Liver (tissue), 9 donors: Measurements from ENCODE around the gene GNG14. TPM values are rescaled to one million over a fixed set of nuclear protein-coding genes. Genes with fewer than 3 reads are reported as not detected.

ENCODE experiments used
- DNase-seq: peaks from one replicate; pipeline ENCODE4 v3.0.0-alpha.2; 2017; ENCODE audit warnings: low spot score
- H3K27ac ChIP-seq, 2 donors: one replicate each; pipeline ENCODE4 v1.7.0; 2013; ENCODE audit warnings: inconsistent platforms in 2 of 2, low read length in 2 of 2, control low read depth in 1 of 2, low read depth in 1 of 2, mild to moderate bottlenecking in 1 of 2
- H3K27me3 ChIP-seq, 4 donors: one replicate each; pipeline versions ENCODE4 v1.6.1 to v1.7.0; 2013; ENCODE audit warnings: low read length in 3 of 4, inconsistent platforms in 1 of 4, mild to moderate bottlenecking in 1 of 4, moderate library complexity in 1 of 4; ENCODE audit not compliant: control insufficient read depth in 4 of 4, insufficient read depth in 4 of 4
- H3K36me3 ChIP-seq, 4 donors: one replicate each; pipeline versions ENCODE4 v1.6.1 to v1.7.0; 2013; ENCODE audit warnings: low read length in 3 of 4, mild to moderate bottlenecking in 3 of 4, low read depth in 1 of 4, moderate library complexity in 1 of 4; ENCODE audit not compliant: control insufficient read depth in 4 of 4, insufficient read depth in 3 of 4
- H3K4me1 ChIP-seq, 4 donors: one replicate each; pipeline versions ENCODE4 v1.6.1 to v1.7.0; 2013; ENCODE audit warnings: low read length in 3 of 4, mild to moderate bottlenecking in 3 of 4, moderate library complexity in 1 of 4; ENCODE audit not compliant: control insufficient read depth in 4 of 4, insufficient read depth in 4 of 4
- H3K4me3 ChIP-seq, 3 donors: one replicate each; pipeline versions ENCODE4 v1.6.1 to v1.7.0; 2013; ENCODE audit warnings: low read length in 3 of 3, control low read depth in 1 of 3, low read depth in 1 of 3, mild to moderate bottlenecking in 1 of 3
- H3K9ac ChIP-seq, 2 donors: one replicate each; pipeline ENCODE4 v1.7.0; 2013; ENCODE audit warnings: low read length in 2 of 2, mild to moderate bottlenecking in 2 of 2, moderate library complexity in 2 of 2, control low read depth in 1 of 2, low read depth in 1 of 2
- H3K9me3 ChIP-seq, 4 donors: one replicate each; pipeline versions ENCODE4 v1.6.1 to v1.7.0; 2013; ENCODE audit warnings: low read length in 3 of 4; ENCODE audit not compliant: control insufficient read depth in 4 of 4
- CTCF ChIP-seq: fragments of 150-350 bp; IDR thresholded peaks from 2 replicates; pipeline ENCODE4 v1.5.1; 2017; ENCODE audit warnings: improper control_type of control experiment, low read depth, low read length; ENCODE audit not compliant: missing input control
- FOXA1 ChIP-seq: IDR thresholded peaks from 2 replicates; pipeline ENCODE4 v1.6.1; 2016; ENCODE audit warnings: antibody characterized with exemption
- FOXA2 ChIP-seq: IDR thresholded peaks from 2 replicates; pipeline ENCODE4 v1.6.1; 2016; ENCODE audit warnings: antibody characterized with exemption
- GABPA ChIP-seq, 2 donors: IDR thresholded peaks in 1 of 2; conservative IDR thresholded peaks in 1 of 2; 2 replicates each; pipeline ENCODE4 v1.6.1; 2016; ENCODE audit warnings: antibody characterized with exemption in 2 of 2, mild to moderate bottlenecking in 1 of 2, moderate library complexity in 1 of 2
- HNF4A ChIP-seq, 2 donors: conservative IDR thresholded peaks; 2 replicates each; pipeline ENCODE4 v1.6.1; 2016; ENCODE audit warnings: antibody characterized with exemption in 2 of 2, mild to moderate bottlenecking in 2 of 2
- JUND ChIP-seq, 2 donors: IDR thresholded peaks; 2 replicates each; pipeline ENCODE4 v1.6.1; 2016; ENCODE audit warnings: antibody characterized with exemption in 2 of 2
- NR2F2 ChIP-seq: IDR thresholded peaks from 2 replicates; pipeline ENCODE4 v1.6.1; 2016; ENCODE audit warnings: antibody characterized with exemption
- RAD21 ChIP-seq, 2 donors: IDR thresholded peaks; 2 replicates each; pipeline ENCODE4 v1.6.1; 2016; ENCODE audit warnings: antibody characterized with exemption in 2 of 2, mild to moderate bottlenecking in 2 of 2
- REST ChIP-seq: IDR thresholded peaks from 2 replicates; pipeline ENCODE4 v1.6.1; 2016; ENCODE audit warnings: antibody characterized with exemption, mild to moderate bottlenecking
- RXRA ChIP-seq, 2 donors: IDR thresholded peaks; 2 replicates each; pipeline ENCODE4 v1.6.1; 2017 to 2018; ENCODE audit warnings: antibody characterized with exemption in 2 of 2, mild to moderate bottlenecking in 1 of 2
- SP1 ChIP-seq: IDR thresholded peaks from 2 replicates; pipeline ENCODE4 v1.6.1; 2018; ENCODE audit warnings: antibody characterized with exemption, mild to moderate bottlenecking
- TAF1 ChIP-seq: conservative IDR thresholded peaks from 2 replicates; pipeline ENCODE4 v1.6.1; 2016; ENCODE audit warnings: antibody characterized with exemption, mild to moderate bottlenecking
- WGBS: extraction: QIAGEN DNeasy Blood & Tissue Kit; methylation state at CpG from one replicate; pipeline ENCODE4 v1.1.7; 2013; 5-methylcytosine and 5-hydroxymethylcytosine counted together
- polyA plus RNA-seq, 2 donors: library from polyadenylated mRNA; stranded (reverse) in 1 of 2; unstranded in 1 of 2; fragments of 200-250 nt in 1 of 2; fragments of >200 nt in 1 of 2; fragmentation: Nextera tagmentation in 1 of 2; extraction: Ambion mirVana in 1 of 2; gene quantifications; one replicate each; pipeline versions ENCODE4 v1.2.1 to v1.2.3, GENCODE V29; 2013 to 2015
- total RNA-seq, 2 donors: library from RNA; depleted of rRNA; stranded (reverse); fragments of >200 nt; gene quantifications; one replicate each; pipeline ENCODE4 v1.2.3, GENCODE V29; 2014
- donor health status: healthy.
- donor health status: healthy.
- donor health status: healthy.
- donor health status: healthy.
- donor health status: healthy.

GNG14 gene
- total and polyA plus RNA-seq, 4 donors, result not detected

GRCh38 chr19:12665281-12665573 is 22.6 kb upstream of the GNG14 start:
- no peak for DNase-seq
- Histone ChIP-seq H3K4me3 (no peak overlapping the region), H3K27me3 (no peaks in the 10 kb centered on the region), H3K36me3 (peaks cover 0 to 21% (median 11%) of the 10 kb centered on the region in 4 donors), H3K4me1 (peaks cover 13 to 40% (median 34%) of the 10 kb centered on the region in 4 donors), H3K9ac (no peak overlapping the region), H3K9me3 (no peaks in the 10 kb centered on the region), H3K27ac (no peak overlapping the region)
- WGBS, result 85% methylated on average over 10 of the region's 10 CpGs
- no peak for TF ChIP-seq RAD21 (IDR thresholded peaks at IDR 0.05)
- TF ChIP-seq GABPA (IDR thresholded peaks at IDR 0.05 in 1 of 2, conservative IDR thresholded peaks at IDR 0.05 in 1 of 2), result peak in 1 of 2 donors; percentile 39

DNA sequence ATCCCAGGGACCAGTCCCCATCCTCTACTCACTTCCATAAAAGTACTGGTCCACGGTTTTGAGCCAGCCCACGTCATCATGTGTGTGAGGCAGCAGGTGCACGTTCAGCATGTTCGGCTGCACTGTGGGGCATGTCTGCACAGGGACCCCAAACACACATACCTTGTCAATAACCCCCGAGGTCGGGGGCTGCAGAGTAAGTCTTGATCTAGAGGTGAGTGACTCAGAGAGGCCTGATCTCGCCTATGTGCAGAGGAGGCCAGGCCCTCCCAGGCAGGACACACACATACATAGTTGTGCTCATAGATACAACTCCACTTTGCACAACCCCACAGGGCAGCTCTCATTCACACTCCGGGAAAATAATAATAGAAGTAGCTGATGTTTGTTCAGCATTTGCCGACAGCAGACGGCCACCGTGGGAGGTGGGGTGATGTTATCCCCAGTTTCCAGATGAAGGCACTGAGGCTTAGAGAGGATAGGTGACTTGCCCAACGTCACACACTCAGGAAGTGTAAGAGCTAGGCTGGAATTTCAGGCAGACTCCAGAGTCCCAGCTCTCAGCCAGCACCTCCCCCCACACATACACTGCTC is 22.0 kb upstream of the GNG14 start:
- WGBS, result 56% methylated on average over 12 of the region's 12 CpGs
- Histone ChIP-seq H3K9ac (peak overlapping the region; percentile 20 to 51), H3K4me3 (peak overlapping the region; percentile 63 to 77 (median 65)), H3K36me3 (peaks cover 0 to 19% (median 11%) of the 10 kb centered on the region in 4 donors), H3K9me3 (no peaks in the 10 kb centered on the region), H3K4me1 (peaks cover 18 to 46% (median 39%) of the 10 kb centered on the region in 4 donors), H3K27ac (peak overlapping the region in 1 of 2 donors; percentile 29), H3K27me3 (no peaks in the 10 kb centered on the region)
- no peak for DNase-seq
- TF ChIP-seq HNF4A (conservative IDR thresholded peaks at IDR 0.05) (no peak), NR2F2 (no peak), RAD21 (IDR thresholded peaks at IDR 0.05) (no peak), JUND (IDR thresholded peaks at IDR 0.05) (no peak), REST (no peak)

DNA sequence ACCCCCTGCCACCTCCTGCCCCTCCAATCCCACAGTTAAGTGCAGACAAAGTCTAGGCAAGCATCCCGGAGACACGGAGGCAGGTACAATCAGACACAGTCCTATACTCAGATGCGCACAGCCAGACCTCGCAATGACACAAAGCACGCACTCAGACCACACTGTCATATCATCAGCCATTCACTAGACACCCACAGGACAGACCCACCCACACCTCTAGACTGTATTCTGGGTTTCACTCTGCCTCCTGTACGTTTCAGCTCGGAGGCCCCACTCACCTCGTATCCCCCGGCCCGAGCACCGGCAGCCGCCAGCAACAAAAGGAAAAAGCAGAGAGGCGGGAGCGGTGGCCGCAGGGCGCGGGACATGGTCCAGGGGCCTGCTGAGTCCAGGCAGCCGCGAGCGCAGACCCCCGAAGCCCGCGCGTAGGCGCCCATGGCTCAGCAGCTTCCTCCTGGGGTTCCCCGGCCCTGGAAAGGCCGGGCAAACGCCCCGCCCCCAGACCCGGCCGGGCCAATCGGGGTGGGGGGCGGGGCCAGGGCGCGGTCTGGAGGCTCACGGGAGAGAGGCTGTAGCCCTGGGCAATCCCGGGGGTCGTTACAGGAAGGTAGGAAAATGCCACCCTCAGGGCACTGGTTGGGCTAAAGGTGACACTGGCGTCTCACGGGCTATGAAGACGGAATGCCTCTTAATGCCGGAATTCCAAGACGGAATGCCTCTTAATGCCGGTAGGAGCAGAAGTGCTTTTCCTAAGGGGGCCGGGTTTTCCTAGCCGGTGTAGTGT is 21.3 kb upstream of the GNG14 start, which contains the start of the genes MAN2B1 and WDR83:
Gene MAN2B1 (minus strand): TSS at position 478 of the 784 bp plus-strand sequence. CDS start 41 bp downstream, at position 437.
Gene WDR83 (plus strand): TSS at position 543 of the 784 bp plus-strand sequence. CDS start 2,984 bp downstream, outside the sequence.
- TF ChIP-seq CTCF, result no peak
- no peak for TF ChIP-seq TAF1
- no peak for TF ChIP-seq RXRA (IDR thresholded peaks at IDR 0.05)
- TF ChIP-seq FOXA1, result no peak
- TF ChIP-seq FOXA2, result no peak
- no peak for TF ChIP-seq NR2F2
- peak; percentile 44 for TF ChIP-seq SP1
- peak within 1 kb of the TSS; percentile 12 to 29 for H3K27ac ChIP-seq
- WGBS, result 2% methylated on average over 46 of the region's 46 CpGs
- H3K27me3 ChIP-seq, result no peaks in the 10 kb centered on the region
- peaks cover 19 to 46% (median 41%) of the 10 kb centered on the region in 4 donors for H3K4me1 ChIP-seq
- no peaks in the 10 kb centered on the region for H3K9me3 ChIP-seq
- peaks cover 0 to 13% (median 5%) of the 10 kb centered on the region in 4 donors for H3K36me3 ChIP-seq
- peak; percentile 88 for DNase-seq
- H3K4me3 ChIP-seq, result peak within 1 kb of the TSS; percentile 65 to 77 (median 65)
- peak within 1 kb of the TSS; percentile 62 to 76 for H3K9ac ChIP-seq
